ENCODE results near the gene C1GALT1. TPM values are rescaled to one million over a fixed set of nuclear protein-coding genes. Genes with fewer than 3 reads are reported as not detected.

The C1GALT1 gene
- total and polyA plus RNA-seq, 2 donors (not counting 3 experiments of a cell fraction or from before 2014, with no cell fraction given): 18.3 to 31.1 TPM

- Histone ChIP-seq H4K20me1 (replicated peaks; ENCODE audit: control insufficient read depth, extremely low read depth, insufficient read depth, low read length) (no peaks in the 10 kb centered on the region), H2AFZ (ENCODE audit: low read depth, low read length) (no peak overlapping the region), H3K4me2 (ENCODE audit: insufficient read depth, low read length) (no peak overlapping the region), H3K36me3 (ENCODE audit: control insufficient read depth in 2 of 2, extremely low read depth in 1 of 2, insufficient read depth in 2 of 2, low read length in 2 of 2) (no peaks in the 10 kb centered on the region), H3K27me3 (ENCODE audit: control insufficient read depth in 2 of 2, insufficient read depth in 2 of 2, low read length in 2 of 2) (peaks cover 0 to under 1% of the 10 kb centered on the region in 2 experiments), H3K9ac (replicated peaks; ENCODE audit: extremely low read depth, insufficient read depth, low read length) (no peak overlapping the region), H3K4me3 (replicated peaks in 1 of 3; ENCODE audit: insufficient read depth in 1 of 3, low read depth in 1 of 3, low read length in 3 of 3) (no peak overlapping the region), H3K4me1 (ENCODE audit: control insufficient read depth, extremely low read depth, insufficient read depth, low read length) (no peaks in the 10 kb centered on the region), H3K9me3 (replicated peaks; ENCODE audit: control insufficient read depth, insufficient read depth, low read length) (no peaks in the 10 kb centered on the region), H3K27ac (ENCODE audit: insufficient read depth, low read depth, low read length) (no peak overlapping the region), H3K9me1 (replicated peaks; ENCODE audit: control insufficient read depth, extremely low read depth, insufficient read depth, low read length) (no peaks in the 10 kb centered on the region), H3K79me2 (ENCODE audit: control insufficient read depth, insufficient read depth, low read length) (no peaks in the 10 kb centered on the region)
- FAIRE-seq: peak; percentile 53
- POLR2A ChIA-PET: no interaction called here
- no TSS peak for BruUV-seq (replicated peaks)
- no peak for DNase-seq (ENCODE audit: low read depth, low spot score)
- CTCF ChIA-PET: no interaction called here
- TF ChIP-seq POLR2AphosphoS5 (IDR thresholded peaks at IDR 0.05; ENCODE audit: insufficient read depth, low read depth, low read length): no peak
- TF ChIP-seq MYC (IDR thresholded peaks at IDR 0.05; ENCODE audit: low read depth, low read length): no peak
- TF ChIP-seq MAX (IDR thresholded peaks at IDR 0.05; ENCODE audit: insufficient read depth, insufficient read length): no peak
- no peak for TF ChIP-seq GATA2 (IDR thresholded peaks at IDR 0.05; ENCODE audit: insufficient read depth, insufficient read length, low read depth, low read length)
- TF ChIP-seq EZH2 (IDR thresholded peaks at IDR 0.05; ENCODE audit: borderline replicate concordance, low read depth, low read length, severe bottlenecking): no peak
- TF ChIP-seq CTCF (IDR thresholded peaks at IDR 0.05; ENCODE audit: extremely low read depth in 1 of 2, insufficient read depth in 1 of 2, low read depth in 1 of 2, low read length in 2 of 2): no peak
- TF ChIP-seq JUN (IDR thresholded peaks at IDR 0.05; ENCODE audit: borderline replicate concordance, insufficient read depth, insufficient read length, low read depth): no peak
- no peak for TF ChIP-seq POLR2A (IDR thresholded peaks at IDR 0.05; ENCODE audit: low read depth, low read length)
- TF ChIP-seq FOS (IDR thresholded peaks at IDR 0.05; ENCODE audit: borderline replicate concordance, insufficient read depth, low read length): no peak
- intact Hi-C loops (cut with micrococcal nuclease): no loop called here
- dilution Hi-C loops (cut with MboI; ENCODE audit: extremely low pct_ligation_motif_present, low sequenced_read_pairs): no loop called here
Observed at GRCh38 chr7:7272294-7272693, 90.0 kb downstream of the C1GALT1 start.

Data from endothelial cell of umbilical vein (primary cell).